ENCODE data around the gene KLK13. TPM values are rescaled to one million over a fixed set of nuclear protein-coding genes. Genes with fewer than 3 reads are reported as not detected.

The KLK13 gene
- total RNA-seq, 1 donor from 2014 or later: not detected

DNA sequence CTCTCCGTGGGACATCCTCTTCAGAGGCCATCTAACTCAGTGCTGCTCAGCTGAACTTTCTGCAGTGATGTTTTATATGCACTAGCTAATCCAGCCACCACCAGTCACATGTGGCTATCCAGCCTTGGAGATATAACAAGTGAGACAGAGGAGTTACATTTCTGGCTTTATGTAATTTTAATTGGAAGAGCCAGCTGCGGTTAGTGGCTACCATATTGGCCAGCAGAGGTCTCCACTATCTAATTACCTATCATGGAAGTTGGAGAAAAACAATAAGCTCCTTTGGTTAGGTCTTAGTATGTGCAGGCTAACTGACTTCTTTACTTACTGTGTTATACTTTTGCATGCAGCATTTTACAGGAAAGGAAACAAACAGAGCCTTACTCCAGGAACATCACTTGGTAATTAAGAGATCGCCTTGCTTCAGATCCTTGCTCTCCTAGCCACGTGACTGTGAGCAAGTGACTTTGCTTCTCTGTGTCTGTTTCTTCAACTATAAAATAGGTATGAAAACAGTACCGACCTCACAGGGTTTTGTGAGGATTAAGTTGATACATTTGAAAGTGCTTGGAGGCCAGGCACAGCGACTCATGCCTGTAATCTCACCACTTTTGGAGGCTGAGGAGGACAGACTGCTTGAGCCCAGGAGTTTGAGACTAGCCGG is 43.8 kb downstream of the KLK13 start:
- Histone ChIP-seq H3K4me3 (no peak overlapping the region), H3K9me3 (replicated peaks) (no peaks in the 10 kb centered on the region), H3K27me3 (ENCODE audit: low read depth) (peaks cover 92% of the 10 kb centered on the region), H3K4me1 (peaks cover 27% of the 10 kb centered on the region), H3K27ac (replicated peaks) (no peak overlapping the region), H3K36me3 (no peaks in the 10 kb centered on the region)
- intact Hi-C loops (cut with micrococcal nuclease): no loop called here
- no peak for DNase-seq
- TF ChIP-seq, protein P1, sequence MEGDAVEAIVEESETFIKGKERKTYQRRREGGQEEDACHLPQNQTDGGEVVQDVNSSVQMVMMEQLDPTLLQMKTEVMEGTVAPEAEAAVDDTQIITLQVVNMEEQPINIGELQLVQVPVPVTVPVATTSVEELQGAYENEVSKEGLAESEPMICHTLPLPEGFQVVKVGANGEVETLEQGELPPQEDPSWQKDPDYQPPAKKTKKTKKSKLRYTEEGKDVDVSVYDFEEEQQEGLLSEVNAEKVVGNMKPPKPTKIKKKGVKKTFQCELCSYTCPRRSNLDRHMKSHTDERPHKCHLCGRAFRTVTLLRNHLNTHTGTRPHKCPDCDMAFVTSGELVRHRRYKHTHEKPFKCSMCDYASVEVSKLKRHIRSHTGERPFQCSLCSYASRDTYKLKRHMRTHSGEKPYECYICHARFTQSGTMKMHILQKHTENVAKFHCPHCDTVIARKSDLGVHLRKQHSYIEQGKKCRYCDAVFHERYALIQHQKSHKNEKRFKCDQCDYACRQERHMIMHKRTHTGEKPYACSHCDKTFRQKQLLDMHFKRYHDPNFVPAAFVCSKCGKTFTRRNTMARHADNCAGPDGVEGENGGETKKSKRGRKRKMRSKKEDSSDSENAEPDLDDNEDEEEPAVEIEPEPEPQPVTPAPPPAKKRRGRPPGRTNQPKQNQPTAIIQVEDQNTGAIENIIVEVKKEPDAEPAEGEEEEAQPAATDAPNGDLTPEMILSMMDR (IDR thresholded peaks at IDR 0.05; ENCODE audit: borderline replicate concordance): peak; percentile 75

- peaks cover 92% of the 10 kb centered on the region for H3K27me3 ChIP-seq (ENCODE audit: low read depth)
- DNase-seq: no peak
- intact Hi-C loops (cut with micrococcal nuclease): no loop called here
- peak within 1 kb of the TSS; percentile 55 for H3K4me3 ChIP-seq
- no peaks in the 10 kb centered on the region for H3K36me3 ChIP-seq
- TF ChIP-seq, protein P1 (IDR thresholded peaks at IDR 0.05; ENCODE audit: borderline replicate concordance): no peak
- H3K27ac ChIP-seq (replicated peaks): no peak within 1 kb of the TSS
- H3K9me3 ChIP-seq (replicated peaks): no peaks in the 10 kb centered on the region
- peaks cover 27% of the 10 kb centered on the region for H3K4me1 ChIP-seq
Measured at GRCh38 chr19:51019544-51019925, 45.4 kb downstream of the KLK13 start, which contains the start of gene KLK10. KLK10 (minus strand) TSS chr19:51019709; CDS start chr19:51019130, 579 bp downstream.

DNA sequence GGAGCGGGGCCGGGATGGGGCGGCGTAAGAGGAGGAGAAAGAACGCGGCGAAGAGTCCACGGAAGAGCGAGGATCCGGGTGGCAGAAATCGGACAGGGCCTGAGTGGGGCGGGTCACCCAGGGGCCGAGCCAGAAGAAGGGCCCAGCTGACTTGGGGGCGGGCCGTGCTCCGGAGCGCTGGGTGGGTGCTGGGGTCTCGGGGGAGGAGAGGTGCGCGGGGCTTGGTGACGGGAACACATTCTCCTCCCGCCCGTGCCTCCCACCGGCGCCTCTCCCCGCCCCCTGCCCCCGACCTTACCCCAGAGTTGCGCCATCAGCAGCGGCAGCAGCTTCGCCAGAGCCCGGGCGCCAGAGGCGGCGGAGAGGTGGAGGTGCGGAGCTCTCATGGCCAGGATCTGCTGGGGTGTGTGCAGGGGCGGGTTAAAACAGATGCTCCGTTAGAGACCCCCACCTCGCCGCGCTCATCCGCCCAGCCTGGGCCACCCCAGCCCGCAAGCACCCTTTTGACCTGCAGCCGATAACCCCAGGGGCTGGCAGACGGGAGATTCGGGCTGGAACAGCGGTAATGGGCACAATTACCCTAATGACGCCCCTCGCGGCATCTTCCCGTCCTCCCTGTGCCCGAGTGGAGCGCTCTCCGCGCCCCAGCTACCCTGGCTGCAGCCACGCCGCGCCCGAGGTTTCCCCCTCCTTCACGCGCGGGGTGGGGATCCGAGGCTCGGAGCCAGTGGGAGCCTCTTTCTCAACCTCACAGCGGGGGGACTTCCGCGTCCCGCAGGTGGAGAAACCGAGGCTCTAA is 45.9 kb downstream of the KLK13 start:
- intact Hi-C loops (cut with micrococcal nuclease): no loop called here
- DNase-seq: no peak

DNA sequence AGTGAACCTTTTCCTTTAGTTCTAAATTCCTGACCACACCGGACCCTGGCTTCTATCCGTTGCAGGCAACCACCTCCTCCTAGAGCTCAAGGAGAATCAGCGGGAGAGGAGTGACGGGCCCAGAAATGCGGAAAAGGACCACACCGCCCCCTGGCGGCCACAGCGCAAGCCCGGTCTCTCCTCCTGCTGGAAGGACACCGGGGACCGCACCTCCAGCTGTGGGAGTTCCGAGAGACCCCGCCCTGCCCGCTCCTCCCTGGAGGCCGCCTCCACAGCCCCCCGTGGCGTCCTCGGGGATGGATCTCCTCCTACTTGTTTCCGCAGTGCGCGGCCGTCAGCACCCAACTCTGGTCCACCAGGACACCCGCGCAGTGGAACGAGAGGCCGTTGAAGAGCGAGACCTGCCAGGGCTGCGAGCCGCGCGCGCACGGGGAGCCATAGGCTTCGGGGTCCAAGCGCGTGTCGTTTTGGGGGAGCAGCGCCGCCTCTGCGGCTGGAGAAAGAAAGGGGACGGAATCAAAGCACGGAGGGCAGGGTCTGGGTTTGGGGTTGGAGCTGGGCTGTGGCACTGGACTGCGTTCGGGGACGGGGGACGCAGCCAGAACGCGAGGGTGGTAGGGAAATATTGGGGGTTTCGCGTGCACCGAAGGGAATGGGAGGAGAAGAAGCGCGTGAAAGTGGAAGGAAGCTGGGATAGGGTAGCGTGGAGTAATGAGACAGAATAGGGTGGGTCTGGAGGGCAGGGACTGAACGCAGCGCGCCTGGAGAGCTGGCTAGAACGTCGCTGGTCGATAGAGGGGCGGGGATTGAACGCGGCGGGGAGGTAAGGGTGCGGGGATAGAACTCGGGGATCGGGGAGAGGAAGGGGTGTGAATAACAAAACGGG is 47.9 kb downstream of the KLK13 start:
- H3K36me3 ChIP-seq: no peaks in the 10 kb centered on the region
- intact Hi-C loops (cut with micrococcal nuclease): no loop called here
- no peak overlapping the region for H3K27ac ChIP-seq (replicated peaks)
- DNase-seq: no peak
- H3K4me1 ChIP-seq: peaks cover 27% of the 10 kb centered on the region
- peak overlapping the region; percentile 53 for H3K4me3 ChIP-seq
- TF ChIP-seq, protein P1 (IDR thresholded peaks at IDR 0.05; ENCODE audit: borderline replicate concordance): peak; percentile 54
- H3K9me3 ChIP-seq (replicated peaks): no peaks in the 10 kb centered on the region
- peaks cover 90% of the 10 kb centered on the region for H3K27me3 ChIP-seq (ENCODE audit: low read depth)

More for the DNA sequence above, 45.9 kb downstream of the KLK13 start:
- H3K4me1 ChIP-seq: peaks cover 27% of the 10 kb centered on the region
- H3K36me3 ChIP-seq: no peaks in the 10 kb centered on the region
- peak overlapping the region; percentile 55 for H3K4me3 ChIP-seq
- peaks cover 92% of the 10 kb centered on the region for H3K27me3 ChIP-seq (ENCODE audit: low read depth)
- TF ChIP-seq, protein P1 (IDR thresholded peaks at IDR 0.05; ENCODE audit: borderline replicate concordance): no peak
- H3K9me3 ChIP-seq (replicated peaks): no peaks in the 10 kb centered on the region
- H3K27ac ChIP-seq (replicated peaks): no peak overlapping the region

GRCh38 chr19:51015691-51016267 is 49.1 kb downstream of the KLK13 start:
- no peak for DNase-seq
- Histone ChIP-seq H3K9me3 (replicated peaks) (no peaks in the 10 kb centered on the region), H3K36me3 (no peaks in the 10 kb centered on the region), H3K4me3 (no peak overlapping the region), H3K27ac (replicated peaks) (no peak overlapping the region), H3K27me3 (ENCODE audit: low read depth) (peaks cover 96% of the 10 kb centered on the region), H3K4me1 (peaks cover 21% of the 10 kb centered on the region)
- TF ChIP-seq, protein P1 (IDR thresholded peaks at IDR 0.05; ENCODE audit: borderline replicate concordance): no peak
- intact Hi-C loops (cut with micrococcal nuclease): no loop called here
